Measurements from ENCODE around the gene VPS35.
A peak's percentile ranks its signal among the peaks of the same experiment; 100 is the strongest.

Gene VPS35

GRCh38 chr16:46613352-46613751, 75.6 kb downstream of the VPS35 start:
- DNase-seq (ENCODE audit: low spot score) = no peak

DNA sequence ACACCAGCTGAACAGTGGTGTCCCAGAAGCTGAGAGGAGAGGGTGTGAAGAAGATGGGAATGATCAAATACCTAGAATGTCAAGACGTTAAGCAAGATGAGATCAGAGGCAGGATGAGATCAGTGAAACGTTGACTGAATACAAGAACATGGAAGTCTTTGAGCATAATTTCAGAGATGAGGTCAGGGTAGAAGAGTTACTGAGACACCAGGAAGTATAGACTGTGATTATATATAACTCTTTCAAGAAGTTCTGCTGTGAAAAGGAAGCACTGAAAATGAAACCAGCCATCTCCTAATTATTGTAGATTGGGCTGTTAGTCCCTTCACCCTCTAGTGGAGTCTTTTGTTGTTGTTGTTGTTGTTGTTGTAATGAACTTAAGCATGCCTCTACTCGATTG, 76.9 kb downstream of the VPS35 start:
- no peak for DNase-seq (ENCODE audit: low spot score)

GRCh38 chr16:46607529-46607928, 81.4 kb downstream of the VPS35 start:
- peak; percentile 35 for DNase-seq (ENCODE audit: low spot score)

- no peak for DNase-seq (ENCODE audit: low spot score)
Observed at GRCh38 chr16:46606231-46606630, 82.7 kb downstream of the VPS35 start.

Measured in AG08396 (cell line).